ENCODE results near the gene CHID1.

DNA sequence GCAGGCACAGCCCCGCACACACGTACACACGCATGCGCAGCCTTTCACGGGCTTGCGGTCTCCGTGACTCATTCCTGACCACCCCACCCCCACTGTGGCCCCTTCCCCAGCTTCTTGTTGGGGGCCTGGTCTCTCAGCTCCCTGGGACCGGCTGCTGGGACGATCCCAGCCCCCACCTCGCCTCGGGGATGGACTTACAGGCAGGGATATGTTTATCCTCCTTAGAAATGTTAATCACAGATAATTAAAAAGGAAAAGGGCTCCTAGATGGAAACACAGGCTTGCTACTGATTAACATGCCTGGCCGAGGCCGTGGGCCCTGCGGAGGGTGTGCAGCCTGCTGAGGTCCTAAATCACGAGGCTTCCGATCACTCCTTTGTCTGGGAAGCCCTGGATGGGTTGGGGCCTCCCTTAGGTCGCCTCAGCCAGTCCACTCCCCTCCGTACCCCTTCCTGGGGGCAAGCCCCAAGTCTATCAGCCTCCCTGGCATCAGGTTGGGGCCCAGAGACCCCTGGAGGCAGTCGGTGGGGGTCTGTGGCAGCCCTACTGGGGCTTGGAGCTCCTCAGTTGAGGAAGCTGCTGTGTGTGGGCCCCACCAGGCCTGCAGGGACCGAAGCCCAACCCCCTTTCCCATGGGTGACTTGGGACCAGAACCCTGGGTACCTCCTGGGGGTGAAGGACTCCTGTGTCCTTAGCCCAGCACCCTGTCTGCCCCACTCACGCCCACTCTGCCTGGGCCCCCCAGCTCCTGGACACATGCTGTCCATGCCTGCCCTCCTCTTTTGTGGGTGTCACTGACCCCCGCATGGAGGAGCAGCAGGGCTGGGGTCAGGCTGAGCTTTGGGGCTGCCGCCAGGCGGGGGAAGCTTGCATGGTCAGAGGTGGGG is 47.3 kb downstream of the CHID1 start:
- TF ChIP-seq POLR2A (IDR thresholded peaks at IDR 0.05) (no peak), CTCF (IDR thresholded peaks at IDR 0.05) (no peak), POLR2AphosphoS5 (IDR thresholded peaks at IDR 0.05) (no peak)

Data from breast epithelium (tissue), 3 donors.